KOPT-K1 (cell line): Measurements from ENCODE around the gene PTPN9.
"Not testable (repeated sequence)": the region's sequence is repeated elsewhere in the genome, so short reads cannot be mapped to it uniquely, and the experiment has no call there.

Experiments used
- H3K27ac ChIP-seq: fragments of 200-600 bp; sonication (generic); 2 replicates; pipeline ENCODE4 v1.5.1; 2016; ENCODE audit warnings: antibody characterized with exemption, mild to moderate bottlenecking, low read depth, low read length; ENCODE audit not compliant: poor library complexity, severe bottlenecking
- H3K36me3 ChIP-seq: fragments of 200-600 bp; sonication (generic); 2 replicates; pipeline ENCODE4 v1.5.1; 2017; ENCODE audit warnings: antibody characterized with exemption, mild to moderate bottlenecking, low read length, moderate library complexity; ENCODE audit not compliant: insufficient read depth
- H3K9me3 ChIP-seq: fragments of 200-600 bp; sonication (generic); 2 replicates; pipeline ENCODE4 v1.5.1; 2017; ENCODE audit warnings: antibody characterized with exemption, low read length, mild to moderate bottlenecking; ENCODE audit not compliant: insufficient read depth, poor library complexity, severe bottlenecking

PTPN9 gene

GRCh38 chr15:75591655-75592364 lies 12.7 kb upstream of the PTPN9 start:
- H3K27ac ChIP-seq = no peak overlapping the region
- no peaks in the 10 kb centered on the region for H3K9me3 ChIP-seq
- H3K36me3 ChIP-seq = peaks cover 57% of the 10 kb centered on the region

GRCh38 chr15:75590239-75590638 lies 11.1 kb upstream of the PTPN9 start:
- Histone ChIP-seq H3K27ac (no peak overlapping the region), H3K36me3 (peaks cover 42% of the 10 kb centered on the region), H3K9me3 (no peaks in the 10 kb centered on the region)

DNA sequence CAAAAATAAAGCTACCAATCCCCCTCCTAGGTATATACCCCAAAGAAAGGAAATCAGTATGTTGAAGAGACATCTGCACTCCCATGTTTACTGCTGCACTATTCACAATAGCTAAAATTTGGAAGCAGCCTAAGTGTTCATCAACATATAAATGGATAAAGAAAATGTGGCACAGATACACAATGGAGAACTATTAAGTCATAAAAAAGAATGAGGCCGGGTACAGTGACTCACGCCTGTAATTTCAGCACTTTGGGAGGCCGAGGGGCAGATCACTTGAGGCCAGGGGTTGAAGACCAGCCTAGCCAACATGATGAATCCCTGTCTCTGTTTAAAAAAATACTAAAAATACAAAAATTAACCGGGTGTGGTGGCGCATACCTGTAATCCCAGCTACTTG lies 10.0 kb upstream of the PTPN9 start:
- peaks cover 32% of the 10 kb centered on the region; the same call in 1 of the 2 replicates for H3K36me3 ChIP-seq
- H3K27ac ChIP-seq = no peak overlapping the region
- no peaks in the 10 kb centered on the region for H3K9me3 ChIP-seq

- not testable (repeated sequence) for H3K9me3 ChIP-seq, H3K27ac ChIP-seq
- peaks cover 13% of the 10 kb centered on the region; the same call in 1 of the 2 replicates for H3K36me3 ChIP-seq
Observed at GRCh38 chr15:75586422-75586821, 7.3 kb upstream of the PTPN9 start.

- Histone ChIP-seq H3K36me3 (no peaks in the 10 kb centered on the region), H3K9me3 (no peaks in the 10 kb centered on the region), H3K27ac (no peak overlapping the region)
Observed at GRCh38 chr15:75584121-75584520, 5.0 kb upstream of the PTPN9 start.

DNA sequence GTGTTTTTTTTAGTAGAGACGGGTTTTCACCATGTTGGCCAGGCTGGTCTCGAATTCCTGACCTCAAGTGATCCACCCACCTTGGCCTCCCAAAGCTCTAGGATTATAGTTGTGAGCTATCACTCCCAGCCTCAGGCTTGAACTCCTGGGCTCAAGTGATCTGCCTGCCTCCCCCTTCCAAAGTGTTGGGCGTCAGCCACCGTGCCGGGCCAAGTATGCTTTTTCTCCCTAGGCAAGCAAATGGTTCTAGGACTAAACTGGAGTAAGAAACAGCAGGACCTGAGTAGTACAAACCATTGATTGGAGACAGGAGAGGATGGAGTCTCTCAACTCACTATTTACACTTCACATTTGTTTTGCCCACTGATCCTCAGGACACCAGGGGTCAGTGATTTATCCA lies 4.6 kb upstream of the PTPN9 start:
- no peaks in the 10 kb centered on the region for H3K36me3 ChIP-seq

GRCh38 chr15:75582943-75583342 lies 3.8 kb upstream of the PTPN9 start:
- not testable (repeated sequence) for H3K9me3 ChIP-seq, H3K27ac ChIP-seq

More for the DNA sequence above, 4.6 kb upstream of the PTPN9 start:
- no peak overlapping the region for H3K27ac ChIP-seq
- H3K9me3 ChIP-seq = no peaks in the 10 kb centered on the region

DNA sequence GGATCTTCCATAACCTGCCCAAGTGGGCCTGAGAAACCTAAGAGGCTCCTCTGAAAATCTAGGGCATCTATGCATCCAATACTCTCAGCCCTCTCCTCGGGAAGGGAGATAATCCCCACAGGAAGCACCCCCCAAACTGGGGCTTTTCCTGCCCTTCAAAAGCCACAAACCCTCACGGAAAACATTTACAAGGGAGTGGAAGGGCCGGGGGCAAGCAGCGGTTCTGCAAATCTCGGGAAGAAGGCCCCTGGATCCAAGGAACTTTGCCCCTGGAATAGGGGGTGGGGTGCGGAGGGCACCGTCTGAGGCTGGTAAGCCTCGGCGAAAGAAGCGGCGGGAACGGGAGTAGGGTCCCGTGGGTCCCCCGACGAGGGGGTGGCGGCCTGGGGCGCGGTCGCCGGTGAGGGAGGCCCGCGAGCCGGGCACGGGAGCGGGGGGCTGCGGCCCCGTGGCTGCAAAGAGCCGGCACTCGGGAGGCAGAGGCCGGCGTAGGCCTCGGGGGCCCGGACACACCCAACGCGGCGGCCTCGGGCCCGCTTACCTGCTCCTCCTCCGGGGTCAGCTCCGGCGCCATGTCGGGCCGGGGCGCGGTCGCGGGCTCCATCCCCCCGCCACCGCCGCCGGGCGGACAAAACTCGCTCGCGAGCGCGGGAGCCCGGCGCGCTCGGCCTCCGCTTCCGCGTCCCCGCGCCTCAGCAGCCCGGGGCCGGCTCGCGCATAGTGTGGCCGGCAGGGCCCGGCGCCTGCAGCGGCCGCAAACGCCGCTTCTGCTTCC lies 755 bp downstream of the PTPN9 start:
- Histone ChIP-seq H3K27ac (peak overlapping the region; percentile 85), H3K36me3 (no peaks in the 10 kb centered on the region), H3K9me3 (no peaks in the 10 kb centered on the region)

More at GRCh38 chr15:75582943-75583342, 3.8 kb upstream of the PTPN9 start:
- H3K36me3 ChIP-seq = not testable (repeated sequence)

DNA sequence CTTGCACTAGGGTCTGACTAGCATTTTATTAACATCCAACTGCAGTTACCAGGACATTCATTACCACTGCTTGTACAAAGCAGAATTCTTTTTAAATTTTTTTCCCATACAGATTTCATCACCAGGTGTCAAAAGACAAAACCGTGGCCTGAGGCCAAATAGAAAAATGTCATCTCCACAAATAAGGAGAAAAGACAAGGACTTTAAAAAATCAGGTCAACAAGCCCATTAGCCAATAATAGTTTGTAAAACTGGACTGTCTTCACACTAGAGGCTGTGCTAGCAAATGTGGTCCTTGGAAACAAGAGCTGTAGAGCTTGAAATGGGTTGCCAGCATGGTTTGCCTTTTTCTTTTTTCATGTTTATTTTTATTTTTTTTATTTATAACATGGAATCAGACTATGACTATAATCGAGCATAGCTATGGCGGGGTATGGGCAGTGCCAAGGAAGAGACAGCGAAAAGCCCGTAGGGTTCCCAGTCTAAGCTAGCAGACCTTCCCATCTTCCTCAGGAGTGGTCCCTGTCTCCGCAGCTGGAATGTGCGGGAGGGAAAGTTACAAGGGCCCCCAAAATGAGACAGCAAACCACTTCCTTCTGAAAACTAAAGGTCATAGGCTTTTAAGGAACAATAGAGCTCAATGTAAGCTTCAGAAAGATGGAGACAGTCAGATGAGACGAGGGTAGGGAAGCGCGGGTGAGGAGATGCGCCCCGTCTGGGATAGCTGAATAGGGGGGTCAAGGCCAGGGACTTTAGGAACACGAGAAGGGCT lies 1.5 kb downstream of the PTPN9 start:
- H3K9me3 ChIP-seq = no peaks in the 10 kb centered on the region
- peak overlapping the region; percentile 85 for H3K27ac ChIP-seq
- no peaks in the 10 kb centered on the region for H3K36me3 ChIP-seq

GRCh38 chr15:75573648-75574384 lies 5.3 kb downstream of the PTPN9 start:
- no peaks in the 10 kb centered on the region for H3K9me3 ChIP-seq
- H3K27ac ChIP-seq = no peak overlapping the region
- H3K36me3 ChIP-seq = peaks cover 8% of the 10 kb centered on the region; the same call in 1 of the 2 replicates

GRCh38 chr15:75570126-75570845 lies 8.8 kb downstream of the PTPN9 start:
- no peaks in the 10 kb centered on the region for H3K9me3 ChIP-seq
- no peak overlapping the region for H3K27ac ChIP-seq
- peaks cover 8% of the 10 kb centered on the region; the same call in 1 of the 2 replicates for H3K36me3 ChIP-seq

DNA sequence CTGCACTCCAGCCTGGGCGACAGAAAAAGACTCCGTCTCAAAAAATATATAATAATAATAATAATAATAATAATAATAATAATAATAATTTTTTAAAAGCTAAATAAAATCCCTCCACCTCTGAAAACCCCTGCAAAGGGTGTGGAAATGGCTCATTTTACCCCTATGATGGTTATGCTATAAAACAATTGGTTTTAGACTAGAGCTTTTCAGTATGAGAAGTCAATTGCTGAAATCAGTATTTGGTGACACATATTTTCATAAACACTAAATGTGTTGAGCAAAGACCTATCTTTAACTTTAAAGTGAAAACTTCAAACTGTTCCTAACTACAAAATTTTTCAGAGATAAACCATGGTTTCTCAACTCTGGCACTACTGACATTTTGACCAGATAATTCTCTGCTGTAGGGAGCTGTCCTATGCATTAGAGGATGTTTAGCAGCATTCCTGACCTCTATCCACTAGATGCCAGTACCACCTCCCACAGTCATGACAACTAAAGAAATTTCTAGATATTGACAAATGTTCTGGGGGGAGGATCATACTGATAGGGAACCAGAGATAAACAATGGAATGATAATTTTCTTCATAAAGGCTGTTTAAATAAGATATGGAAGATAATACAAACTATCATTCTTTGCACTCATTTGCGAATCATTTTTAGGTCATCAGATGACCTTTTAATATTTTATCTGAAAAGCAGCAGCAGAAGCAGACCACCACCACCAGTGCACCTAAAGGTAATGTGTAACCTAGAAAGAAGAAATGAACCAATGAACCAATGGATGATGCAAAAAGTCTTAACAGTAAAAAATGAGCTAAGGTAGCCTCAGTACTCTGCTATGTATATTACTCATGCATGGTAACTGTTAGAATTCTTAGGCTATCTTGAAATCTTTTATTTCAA lies 13.8 kb downstream of the PTPN9 start:
- H3K36me3 ChIP-seq = peaks cover 4% of the 10 kb centered on the region; the same call in 1 of the 2 replicates
- H3K9me3 ChIP-seq = no peaks in the 10 kb centered on the region
- no peak overlapping the region for H3K27ac ChIP-seq

GRCh38 chr15:75561888-75562287 lies 17.2 kb downstream of the PTPN9 start:
- no peak overlapping the region for H3K27ac ChIP-seq
- H3K36me3 ChIP-seq = no peaks in the 10 kb centered on the region
- no peaks in the 10 kb centered on the region for H3K9me3 ChIP-seq
